Ishikawa (cell line): Measurements from ENCODE around the gene NTM.

Experiments
- CEBPB ChIP-seq: IDR thresholded peaks from 2 replicates; pipeline ENCODE4 v1.6.1; 2012
- CREB1 ChIP-seq: IDR thresholded peaks from 2 replicates; pipeline ENCODE4 v1.6.1; 2012; ENCODE audit warnings: low read depth
- EGR1 ChIP-seq: IDR thresholded peaks from 2 replicates; pipeline ENCODE4 v1.6.1; 2012
- EP300 ChIP-seq: IDR thresholded peaks from 2 replicates; pipeline ENCODE4 v1.6.1; 2012; ENCODE audit warnings: borderline replicate concordance
- FOXM1 ChIP-seq: IDR thresholded peaks from 2 replicates; pipeline ENCODE4 v1.6.1; 2012; ENCODE audit warnings: low read depth, borderline replicate concordance
- MAX ChIP-seq: IDR thresholded peaks from 2 replicates; pipeline ENCODE4 v1.6.1; 2012
- NFIC ChIP-seq: IDR thresholded peaks from 2 replicates; pipeline ENCODE4 v1.6.1; 2012
- RAD21 ChIP-seq: IDR thresholded peaks from 2 replicates; pipeline ENCODE4 v1.6.1; 2012; ENCODE audit warnings: low read depth
- REST ChIP-seq: IDR thresholded peaks from 2 replicates; pipeline ENCODE4 v1.6.1; 2012; ENCODE audit warnings: low read depth, mild to moderate bottlenecking
- TAF1 ChIP-seq: IDR thresholded peaks from 2 replicates; pipeline ENCODE4 v1.6.1; 2012; ENCODE audit warnings: low read depth, mild to moderate bottlenecking
- TCF12 ChIP-seq: IDR thresholded peaks from 2 replicates; pipeline ENCODE4 v1.6.1; 2012; ENCODE audit warnings: low read depth
- TEAD4 ChIP-seq: IDR thresholded peaks from 2 replicates; pipeline ENCODE4 v1.6.1; 2012
- YY1 ChIP-seq: IDR thresholded peaks from 2 replicates; pipeline ENCODE4 v1.6.1; 2012; ENCODE audit warnings: low read depth
- ZBTB7A ChIP-seq: IDR thresholded peaks from 2 replicates; pipeline ENCODE4 v1.6.1; 2012; ENCODE audit warnings: low read depth
- TF ChIP-seq, protein P1 (sequence below): IDR thresholded peaks from 2 replicates; pipeline ENCODE4 v1.6.1; 2012

Gene NTM

DNA sequence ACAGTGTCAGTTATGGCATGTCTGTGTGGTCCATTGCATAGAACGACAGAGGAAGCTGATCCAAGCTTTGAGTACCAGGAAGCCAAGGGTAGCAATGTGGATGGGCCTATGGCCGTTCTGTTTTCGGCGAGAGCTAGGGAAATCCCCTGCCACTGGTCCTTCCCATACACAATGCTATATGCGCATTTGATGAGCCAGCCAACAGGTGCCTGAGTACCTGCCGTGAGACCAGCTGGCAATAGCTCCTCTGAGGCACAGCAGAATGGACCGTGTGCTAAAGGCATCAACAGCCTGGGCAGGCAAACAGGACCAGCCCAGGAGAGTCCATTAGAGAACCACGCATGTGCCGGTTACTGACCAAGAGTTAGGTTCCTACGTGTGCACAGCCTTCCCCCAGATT, 753.0 kb downstream of the NTM start:
- TF ChIP-seq RAD21: no peak
- TF ChIP-seq MAX: no peak
- no peak for TF ChIP-seq CEBPB
- TF ChIP-seq REST: no peak
- TF ChIP-seq NFIC: no peak
- no peak for TF ChIP-seq YY1
- TF ChIP-seq ZBTB7A: no peak
- no peak for TF ChIP-seq TAF1
- no peak for TF ChIP-seq EGR1
- TF ChIP-seq TCF12: no peak
- TF ChIP-seq TEAD4: no peak
- no peak for TF ChIP-seq FOXM1
- no peak for TF ChIP-seq EP300
- TF ChIP-seq, protein P1, sequence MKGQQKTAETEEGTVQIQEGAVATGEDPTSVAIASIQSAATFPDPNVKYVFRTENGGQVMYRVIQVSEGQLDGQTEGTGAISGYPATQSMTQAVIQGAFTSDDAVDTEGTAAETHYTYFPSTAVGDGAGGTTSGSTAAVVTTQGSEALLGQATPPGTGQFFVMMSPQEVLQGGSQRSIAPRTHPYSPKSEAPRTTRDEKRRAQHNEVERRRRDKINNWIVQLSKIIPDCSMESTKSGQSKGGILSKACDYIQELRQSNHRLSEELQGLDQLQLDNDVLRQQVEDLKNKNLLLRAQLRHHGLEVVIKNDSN: no peak
- TF ChIP-seq CREB1: no peak

GRCh38 chr11:132123854-132124835, 753.7 kb downstream of the NTM start:
- TF ChIP-seq TCF12 (no peak), REST (no peak), CEBPB (no peak)

GRCh38 chr11:132125988-132126871, 755.8 kb downstream of the NTM start:
- no peak for TF ChIP-seq CEBPB
- TF ChIP-seq EGR1: no peak
- no peak for TF ChIP-seq FOXM1
- TF ChIP-seq YY1: no peak
- no peak for TF ChIP-seq REST
- no peak for TF ChIP-seq ZBTB7A
- TF ChIP-seq TAF1: no peak
- TF ChIP-seq, protein P1: no peak
- no peak for TF ChIP-seq EP300
- no peak for TF ChIP-seq TEAD4
- no peak for TF ChIP-seq CREB1
- TF ChIP-seq RAD21: no peak
- TF ChIP-seq NFIC: no peak
- no peak for TF ChIP-seq TCF12
- no peak for TF ChIP-seq MAX
